Tibial artery (tissue), 4 donors: ENCODE measurements around the gene SIRPA.

Experiments
- DNase-seq, 2 donors: peaks; one replicate each; pipeline ENCODE4 v3.0.0-alpha.2; 2019
- H3K27ac ChIP-seq, 2 donors: fragments of 200-600 bp; sonication (generic) in 1 of 2; 1 replicate in 1 of 2; 2 replicates in 1 of 2; pipeline ENCODE4 v1.5.1; 2018 to 2019; ENCODE audit warnings: mild to moderate bottlenecking in 1 of 2
- H3K27me3 ChIP-seq, 2 donors: fragments of 200-600 bp; sonication (generic) in 1 of 2; one replicate each; pipeline versions ENCODE4 v1.5.1 to v1.6.0; 2016 to 2019
- H3K36me3 ChIP-seq, 3 donors: fragments of 200-600 bp; sonication (generic) in 2 of 3; one replicate each; pipeline ENCODE4 v1.5.1; 2016 to 2019; ENCODE audit warnings: mild to moderate bottlenecking in 2 of 3
- H3K4me1 ChIP-seq, 4 donors: fragments of 200-600 bp; sonication (generic) in 2 of 4; 1 replicate in 3 of 4; 2 replicates in 1 of 4; pipeline ENCODE4 v1.5.1; 2016 to 2019
- H3K4me3 ChIP-seq, 2 donors: fragments of 200-600 bp; sonication (generic) in 1 of 2; 1 replicate in 1 of 2; 2 replicates in 1 of 2; pipeline ENCODE4 v1.5.1; 2018 to 2019; ENCODE audit warnings: mild to moderate bottlenecking in 2 of 2
- H3K9me3 ChIP-seq, 3 donors: fragments of 200-600 bp; sonication (generic) in 1 of 3; one replicate each; pipeline ENCODE4 v1.5.1; 2016 to 2019
- CTCF ChIP-seq, 2 experiments: fragments of 200-600 bp in 1 of 2; fragments of 450-650 bp in 1 of 2; IDR thresholded peaks; one replicate each; pipeline ENCODE4 v1.5.1; 2017 to 2019; ENCODE audit warnings: antibody characterized with exemption in 2 of 2, mild to moderate bottlenecking in 1 of 2, moderate library complexity in 1 of 2
- intact Hi-C: fragments of 100-400 bp; cut with DNase I; formaldehyde crosslinking; loops from one replicate; pipeline ENCODE4 v1.15.0; 2023; ENCODE audit warnings: low total_unique reads

The SIRPA gene

GRCh38 chr20:1942061-1942460 is 46.9 kb downstream of the SIRPA start:
- Histone ChIP-seq H3K27me3 (peaks cover 0 to 11% of the 10 kb centered on the region in 2 donors), H3K36me3 (peaks cover 9 to 23% (median 20%) of the 10 kb centered on the region in 3 donors), H3K4me3 (no peak overlapping the region), H3K4me1 (peaks cover 0 to 26% (median 11%) of the 10 kb centered on the region in 4 donors), H3K9me3 (no peaks in the 10 kb centered on the region), H3K27ac (no peak overlapping the region)
- no peak for DNase-seq
- intact Hi-C loops, result no loop called here
- TF ChIP-seq CTCF (IDR thresholded peaks at IDR 0.05), result no peak

GRCh38 chr20:1942486-1943274 is 47.5 kb downstream of the SIRPA start:
- Histone ChIP-seq H3K9me3 (no peaks in the 10 kb centered on the region), H3K4me1 (peaks cover 0 to 31% (median 14%) of the 10 kb centered on the region in 4 donors), H3K27ac (no peak overlapping the region), H3K27me3 (peaks cover 0 to 17% of the 10 kb centered on the region in 2 donors), H3K4me3 (no peak overlapping the region), H3K36me3 (peaks cover 9 to 17% (median 13%) of the 10 kb centered on the region in 3 donors)
- intact Hi-C loops, result no loop called here
- no peak for DNase-seq
- TF ChIP-seq CTCF (IDR thresholded peaks at IDR 0.05), result no peak

GRCh38 chr20:1943275-1944002 is 48.2 kb downstream of the SIRPA start:
- DNase-seq, result peak; percentile 79 to 89
- Histone ChIP-seq H3K27me3 (peaks cover 0 to 19% of the 10 kb centered on the region in 2 donors), H3K9me3 (no peaks in the 10 kb centered on the region), H3K27ac (no peak overlapping the region), H3K4me1 (peaks cover 0 to 31% (median 14%) of the 10 kb centered on the region in 4 donors), H3K36me3 (peaks cover 7 to 9% (median 8%) of the 10 kb centered on the region in 3 donors), H3K4me3 (no peak overlapping the region)
- no peak for TF ChIP-seq CTCF (IDR thresholded peaks at IDR 0.05)
- intact Hi-C loops, result no loop called here

GRCh38 chr20:1944345-1945091 is 49.3 kb downstream of the SIRPA start:
- Histone ChIP-seq H3K27ac (no peak overlapping the region), H3K9me3 (no peaks in the 10 kb centered on the region), H3K4me3 (no peak overlapping the region), H3K4me1 (peaks cover 0 to 31% (median 14%) of the 10 kb centered on the region in 4 donors), H3K27me3 (peaks cover 0 to 19% of the 10 kb centered on the region in 2 donors), H3K36me3 (no peaks in the 10 kb centered on the region)
- DNase-seq, result no peak
- intact Hi-C loops, result no loop called here
- TF ChIP-seq CTCF (IDR thresholded peaks at IDR 0.05), result no peak

- intact Hi-C loops, result no loop called here
- peaks cover 0 to 19% of the 10 kb centered on the region in 2 donors for H3K27me3 ChIP-seq
- no peak overlapping the region for H3K27ac ChIP-seq
- peaks cover 0 to 36% (median 14%) of the 10 kb centered on the region in 4 donors for H3K4me1 ChIP-seq
- peak; percentile 82 to 87 for DNase-seq
- H3K9me3 ChIP-seq, result no peaks in the 10 kb centered on the region
- TF ChIP-seq CTCF (IDR thresholded peaks at IDR 0.05), result no peak
- no peak overlapping the region for H3K4me3 ChIP-seq
- no peaks in the 10 kb centered on the region for H3K36me3 ChIP-seq
Measured at GRCh38 chr20:1945134-1945618, 50.0 kb downstream of the SIRPA start.
